Right lobe of liver (tissue), 6 donors: ENCODE measurements around the gene BEAN1. TPM values are rescaled to one million over a fixed set of nuclear protein-coding genes. Genes with fewer than 3 reads are reported as not detected.

Experiments used
- ATAC-seq, 4 donors: fragments of 200-7000 bp; cut with Tn5 transposase; one replicate each; pipeline ENCODE4 v1.9.1; 2020; ENCODE audit warnings: mild to moderate bottlenecking in 4 of 4, moderate library complexity in 4 of 4
- DNase-seq, 3 donors: peaks; one replicate each; pipeline ENCODE4 v3.0.0-alpha.2; 2020
- H3K27ac ChIP-seq, 3 donors: fragments of 200-600 bp; one replicate each; pipeline ENCODE4 v1.8.0; 2022
- H3K27me3 ChIP-seq, 2 donors: fragments of 200-600 bp; one replicate each; pipeline ENCODE4 v1.8.0; 2022
- H3K36me3 ChIP-seq, 4 donors: fragments of 200-600 bp; sonication (generic) in 1 of 4; one replicate each; pipeline versions ENCODE4 v1.5.1 to v1.8.0; 2017 to 2022; ENCODE audit warnings: control low read depth in 1 of 4
- H3K4me1 ChIP-seq, 4 donors: fragments of 200-600 bp; sonication (generic) in 1 of 4; one replicate each; pipeline versions ENCODE4 v1.5.1 to v1.8.0; 2017 to 2022; ENCODE audit warnings: control low read depth in 1 of 4
- H3K4me3 ChIP-seq, 3 donors: fragments of 200-600 bp; one replicate each; pipeline ENCODE4 v1.8.0; 2022
- H3K9me3 ChIP-seq, 4 donors: fragments of 200-600 bp; sonication (generic) in 1 of 4; one replicate each; pipeline versions ENCODE4 v1.5.1 to v1.8.0; 2017 to 2022; ENCODE audit warnings: control low read depth in 1 of 4
- POLR2A ChIP-seq: fragments of 450-650 bp; IDR thresholded peaks from one replicate; pipeline ENCODE4 v1.6.1; 2017; ENCODE audit warnings: antibody characterized with exemption, mild to moderate bottlenecking
- WGBS: methylation state at CpG from one replicate; pipeline ENCODE4 v1.1.6; 2018; ENCODE audit warnings: low coverage, low lambda C conversion rate; ENCODE audit not compliant: insufficient coverage; ENCODE audit errors: missing lambda C conversion rate; 5-methylcytosine and 5-hydroxymethylcytosine counted together
- intact Hi-C, 2 donors: fragments of 100-400 bp; cut with DNase I; formaldehyde crosslinking; loops; one replicate each; pipeline versions ENCODE4 v1.11.2 to v1.14.1; 2022
- total RNA-seq, 6 experiments: library from RNA; depleted of rRNA in 2 of 6; stranded (reverse); fragments of >200 nt in 2 of 6; fragmentation: NEBNext Ultra II Directional in 3 of 6; extraction: Animal tissue kit (Norgen Biotek cat#: 25700) in 3 of 6; gene quantifications; one replicate each; pipeline versions ENCODE4 v1.1.0 to v1.2.4, GENCODE V29; 2016 to 2023
- TF ChIP-seq, protein P1 (sequence below), 4 donors: fragments of 200-600 bp in 3 of 4; fragments of 450-650 bp in 1 of 4; IDR thresholded peaks; one replicate each; pipeline versions ENCODE4 v1.5.1 to v1.8.0; 2016 to 2022; ENCODE audit warnings: antibody characterized with exemption in 4 of 4, mild to moderate bottlenecking in 2 of 4
- donor health status: DM: no; HTN: yes; CAD: no.
- donor health status: DM: no; HTN: no; CAD: no.
- donor health status: DM: no; HTN: no; CAD: no.
- donor health status: DM: no; HTN: yes; CAD: no.
- donor health status: DM: no; HTN: yes; CAD: no.

The BEAN1 gene
- total RNA-seq, 6 experiments from 2014 or later: 0.09 to 0.26 (median 0.10) TPM; not detected in 3

DNA sequence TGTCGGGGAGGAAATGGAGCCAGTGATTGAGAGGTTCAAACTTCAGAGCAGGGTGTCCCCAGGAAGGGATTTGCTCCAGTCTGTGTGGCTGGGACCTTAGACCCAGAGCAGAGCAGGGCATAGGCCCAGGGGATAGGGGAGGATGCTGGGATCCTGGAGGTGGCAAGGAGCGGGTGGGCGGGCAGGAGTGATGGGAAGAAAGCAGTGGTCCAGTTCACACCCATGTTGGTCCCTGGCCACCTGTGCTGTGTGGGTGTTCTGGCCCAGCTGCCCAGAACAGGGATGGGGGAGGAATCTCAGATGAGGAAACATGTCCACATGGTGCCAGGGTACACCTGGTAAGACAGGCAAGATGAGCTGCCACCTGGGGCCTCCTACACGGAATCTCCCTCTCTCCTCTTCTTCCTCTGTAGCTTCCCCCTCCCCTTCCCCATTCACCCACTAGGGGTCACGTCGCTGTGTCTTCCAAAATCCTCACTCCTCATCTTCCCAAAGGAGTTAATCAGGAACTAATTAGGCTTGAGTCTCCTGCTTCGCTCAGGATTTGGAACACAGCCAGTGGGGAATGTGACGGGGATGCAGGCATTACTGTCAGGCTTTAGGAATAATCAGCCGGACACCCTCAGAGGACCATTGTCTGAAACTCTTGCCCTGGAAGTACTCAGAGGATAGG lies 2.3 kb downstream of the BEAN1 start:
- Histone ChIP-seq H3K27me3 (peaks cover 0 to 14% of the 10 kb centered on the region in 2 donors), H3K9me3 (no peaks in the 10 kb centered on the region), H3K27ac (no peak overlapping the region), H3K4me1 (peaks cover 0 to 3% (median 0%) of the 10 kb centered on the region in 4 donors), H3K36me3 (no peaks in the 10 kb centered on the region), H3K4me3 (no peak overlapping the region)
- TF ChIP-seq POLR2A: no peak
- TF ChIP-seq, protein P1, sequence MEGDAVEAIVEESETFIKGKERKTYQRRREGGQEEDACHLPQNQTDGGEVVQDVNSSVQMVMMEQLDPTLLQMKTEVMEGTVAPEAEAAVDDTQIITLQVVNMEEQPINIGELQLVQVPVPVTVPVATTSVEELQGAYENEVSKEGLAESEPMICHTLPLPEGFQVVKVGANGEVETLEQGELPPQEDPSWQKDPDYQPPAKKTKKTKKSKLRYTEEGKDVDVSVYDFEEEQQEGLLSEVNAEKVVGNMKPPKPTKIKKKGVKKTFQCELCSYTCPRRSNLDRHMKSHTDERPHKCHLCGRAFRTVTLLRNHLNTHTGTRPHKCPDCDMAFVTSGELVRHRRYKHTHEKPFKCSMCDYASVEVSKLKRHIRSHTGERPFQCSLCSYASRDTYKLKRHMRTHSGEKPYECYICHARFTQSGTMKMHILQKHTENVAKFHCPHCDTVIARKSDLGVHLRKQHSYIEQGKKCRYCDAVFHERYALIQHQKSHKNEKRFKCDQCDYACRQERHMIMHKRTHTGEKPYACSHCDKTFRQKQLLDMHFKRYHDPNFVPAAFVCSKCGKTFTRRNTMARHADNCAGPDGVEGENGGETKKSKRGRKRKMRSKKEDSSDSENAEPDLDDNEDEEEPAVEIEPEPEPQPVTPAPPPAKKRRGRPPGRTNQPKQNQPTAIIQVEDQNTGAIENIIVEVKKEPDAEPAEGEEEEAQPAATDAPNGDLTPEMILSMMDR (IDR thresholded peaks at IDR 0.05): no peak
- WGBS: 40% methylated on average over 9 of the region's 9 CpGs
- DNase-seq: no peak
- ATAC-seq: peak in 1 of 4 donors; percentile 14
- intact Hi-C loops: loop anchor here in 1 of 2 donors (10.0 kb wide), 1 partner anchor 175 kb away; the partner anchor contains the start of gene CMTM3

DNA sequence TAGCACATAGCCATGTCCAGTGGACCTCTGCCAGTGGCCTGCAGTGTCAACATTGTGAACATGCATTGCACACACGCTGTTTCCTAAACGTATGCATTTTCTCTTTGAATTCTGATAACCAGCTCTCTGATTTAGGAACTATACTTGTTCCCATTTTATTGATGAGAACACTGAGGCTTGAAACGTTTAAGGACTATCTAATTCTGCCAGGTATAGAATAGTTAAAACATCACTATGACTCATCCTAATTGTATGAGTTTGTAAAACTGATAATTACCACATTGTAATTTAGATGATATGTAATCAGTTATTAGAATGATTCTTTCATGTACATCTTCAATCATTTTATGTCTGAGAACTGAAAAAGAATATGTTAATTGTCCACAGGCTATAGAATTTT lies 3.1 kb downstream of the BEAN1 start:
- Histone ChIP-seq H3K9me3 (no peaks in the 10 kb centered on the region), H3K4me3 (no peak overlapping the region), H3K27ac (no peak overlapping the region), H3K27me3 (peaks cover 0 to 14% of the 10 kb centered on the region in 2 donors), H3K36me3 (no peaks in the 10 kb centered on the region), H3K4me1 (peaks cover 0 to 3% (median 0%) of the 10 kb centered on the region in 4 donors)
- WGBS: 49% methylated on average over 3 of the region's 3 CpGs
- no peak for TF ChIP-seq POLR2A
- TF ChIP-seq, protein P1 (IDR thresholded peaks at IDR 0.05): no peak
- intact Hi-C loops: no loop called here
- ATAC-seq (no peak), DNase-seq (no peak)

DNA sequence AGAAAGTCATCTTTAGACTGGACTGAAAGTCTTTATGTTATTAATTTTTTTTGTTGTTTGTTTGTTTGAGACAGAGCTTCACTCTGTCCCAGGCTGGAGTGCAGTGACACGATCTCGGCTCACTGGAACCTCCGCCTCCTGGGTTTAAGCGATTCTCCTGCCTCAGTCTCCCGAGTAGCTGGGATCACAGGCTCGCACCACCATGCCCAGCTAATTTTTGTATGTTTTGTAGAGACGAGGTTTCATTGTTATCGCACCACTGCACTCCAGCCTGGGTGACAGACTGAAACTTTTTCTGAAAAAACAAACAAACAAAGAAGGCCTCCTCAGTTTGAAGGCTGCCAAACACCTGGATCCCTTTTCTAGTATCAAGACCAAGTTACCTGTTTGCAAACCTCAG lies 4.7 kb downstream of the BEAN1 start:
- intact Hi-C loops: no loop called here
- H3K27ac ChIP-seq: no peak overlapping the region
- no peaks in the 10 kb centered on the region for H3K36me3 ChIP-seq
- WGBS: 65% methylated on average over 8 of the region's 8 CpGs
- ATAC-seq (no peak), DNase-seq (no peak)
- H3K4me1 ChIP-seq: peaks cover 0 to 3% (median 0%) of the 10 kb centered on the region in 4 donors
- H3K9me3 ChIP-seq: no peaks in the 10 kb centered on the region
- H3K27me3 ChIP-seq: peaks cover 0 to 10% of the 10 kb centered on the region in 2 donors
- H3K4me3 ChIP-seq: no peak overlapping the region
- TF ChIP-seq, protein P1 (IDR thresholded peaks at IDR 0.05): no peak
- no peak for TF ChIP-seq POLR2A

DNA sequence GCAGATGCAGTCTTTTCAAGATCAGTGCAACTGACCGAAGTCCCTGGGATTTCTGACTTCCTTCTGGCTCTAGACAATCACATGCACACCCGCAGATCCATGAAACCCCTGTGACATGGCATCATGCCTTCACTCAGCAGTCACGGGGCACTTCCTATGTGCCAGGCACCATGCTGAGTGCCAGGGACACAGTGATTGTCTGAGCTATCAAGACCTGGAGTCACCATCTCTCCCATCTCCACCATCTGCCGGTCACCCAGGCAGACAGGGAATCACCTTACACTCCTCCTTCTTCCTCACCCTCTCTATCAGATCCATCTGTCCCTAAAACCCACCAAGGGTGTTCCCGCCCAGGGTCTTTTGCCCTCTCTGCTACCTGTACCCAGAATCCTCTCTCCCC lies 5.3 kb downstream of the BEAN1 start:
- no peaks in the 10 kb centered on the region for H3K9me3 ChIP-seq
- ATAC-seq (no peak), DNase-seq (no peak)
- H3K27me3 ChIP-seq: peaks cover 0 to 9% of the 10 kb centered on the region in 2 donors
- no peak overlapping the region for H3K27ac ChIP-seq
- H3K4me3 ChIP-seq: no peak overlapping the region
- no peak for TF ChIP-seq POLR2A
- TF ChIP-seq, protein P1 (IDR thresholded peaks at IDR 0.05): no peak
- no peaks in the 10 kb centered on the region for H3K36me3 ChIP-seq
- 73% methylated on average over 2 of the region's 5 CpGs for WGBS
- intact Hi-C loops: no loop called here
- peaks cover 0 to 2% (median 0%) of the 10 kb centered on the region in 4 donors for H3K4me1 ChIP-seq
